ENCODE measurements around the gene HTR3E.
"Not testable (repeated sequence)": the region's sequence is repeated elsewhere in the genome, so short reads cannot be mapped to it uniquely, and the experiment has no call there.

Gene HTR3E

GRCh38 chr3:184096811-184097383 lies at the start of gene HTR3E:
HTR3E (plus strand) TSS chr3:184097064; CDS start chr3:184097530, 466 bp downstream.
- no peak for DNase-seq

GRCh38 chr3:184050217-184050847 lies 46.5 kb upstream of the HTR3E start:
- no peak for DNase-seq

- DNase-seq, result no peak
These were observed 44.1 kb upstream of the HTR3E start, which contains the start of gene HTR3C for GRCh38 chr3:184052767-184053166. HTR3C (plus strand) TSS chr3:184053047; CDS start chr3:184053081, 34 bp downstream.

GRCh38 chr3:184058029-184058428 lies 38.8 kb upstream of the HTR3E start:
- no peak for DNase-seq

GRCh38 chr3:184059424-184059823 lies 37.4 kb upstream of the HTR3E start:
- no peak for DNase-seq

GRCh38 chr3:184062637-184063036 lies 34.2 kb upstream of the HTR3E start:
- DNase-seq, result no peak

GRCh38 chr3:184066211-184066610 lies 30.7 kb upstream of the HTR3E start:
- DNase-seq, result no peak

GRCh38 chr3:184067573-184068055 lies 29.2 kb upstream of the HTR3E start:
- no peak for DNase-seq

- no peak for DNase-seq
These were observed 28.5 kb upstream of the HTR3E start for GRCh38 chr3:184068344-184068743.

- not testable (repeated sequence) for DNase-seq
These were observed 25.7 kb upstream of the HTR3E start for GRCh38 chr3:184071142-184071541.

- DNase-seq, result no peak
These were observed 23.2 kb upstream of the HTR3E start for GRCh38 chr3:184073621-184074020.

- no peak for DNase-seq
These were observed 21.0 kb upstream of the HTR3E start for GRCh38 chr3:184075901-184076300.

- DNase-seq, result no peak
These were observed 19.0 kb upstream of the HTR3E start for GRCh38 chr3:184077881-184078280.

- no peak for DNase-seq
These were observed 18.0 kb upstream of the HTR3E start for GRCh38 chr3:184078851-184079250.

GRCh38 chr3:184081116-184081830 lies 15.6 kb upstream of the HTR3E start:
- no peak for DNase-seq

GRCh38 chr3:184082034-184082433 lies 14.8 kb upstream of the HTR3E start:
- no peak for DNase-seq

GRCh38 chr3:184082465-184082864 lies 14.4 kb upstream of the HTR3E start:
- no peak for DNase-seq

GRCh38 chr3:184085389-184085852 lies 11.4 kb upstream of the HTR3E start:
- no peak for DNase-seq

GRCh38 chr3:184092199-184092598 lies 4.7 kb upstream of the HTR3E start:
- no peak for DNase-seq

- no peak for DNase-seq
These were observed 692 bp downstream of the HTR3E start for GRCh38 chr3:184097556-184097955.

- DNase-seq, result no peak
These were observed 3.2 kb downstream of the HTR3E start for GRCh38 chr3:184099806-184100686.
